Head of caudate nucleus (tissue), 42 donors: ENCODE measurements around the gene CRACR2B.

Source experiments
- DNase-seq, 42 donors: peaks; one replicate each; pipeline versions ENCODE4 v3.0.0 to v3.0.0-alpha.2; 2020 to 2021; ENCODE audit warnings: mixed read lengths in 7 of 42
- intact Hi-C: fragments of 100-400 bp; cut with DNase I; formaldehyde crosslinking; loops from one replicate; pipeline ENCODE4 v1.15.0; 2022

The CRACR2B gene

DNA sequence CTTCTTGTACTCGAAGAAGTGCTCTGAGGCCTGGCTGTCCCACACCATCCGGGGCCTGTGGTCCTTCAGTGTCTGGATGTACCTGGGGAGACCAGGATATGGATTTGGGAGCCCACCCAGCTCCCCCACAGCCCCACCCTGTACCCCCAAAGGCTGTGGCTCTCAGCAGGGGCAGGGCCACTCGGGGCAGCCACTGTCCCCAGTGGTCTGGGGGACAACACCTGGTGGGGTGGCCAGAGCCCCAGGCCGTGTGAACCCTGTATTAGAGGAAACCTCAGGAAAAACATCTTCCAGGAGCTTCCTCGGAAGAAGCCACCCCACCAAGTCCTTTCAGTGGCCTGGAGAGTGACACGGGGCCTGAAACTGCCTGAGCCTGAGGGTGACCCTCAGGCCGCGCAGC is 42.7 kb downstream of the CRACR2B start:
- intact Hi-C loops, result no loop called here
- DNase-seq, result no peak

- no peak for DNase-seq
- intact Hi-C loops, result no loop called here
These were observed 43.8 kb downstream of the CRACR2B start for GRCh38 chr11:871472-871871.

GRCh38 chr11:872799-873198 is 45.1 kb downstream of the CRACR2B start:
- intact Hi-C loops, result no loop called here
- no peak for DNase-seq

GRCh38 chr11:873706-874105 is 46.0 kb downstream of the CRACR2B start:
- no peak for DNase-seq
- intact Hi-C loops, result no loop called here

- DNase-seq, result no peak
- intact Hi-C loops, result no loop called here
These were observed 47.5 kb downstream of the CRACR2B start for GRCh38 chr11:875203-875602.

- peak in 38 of 42 donors; percentile 25 to 82 (median 55) for DNase-seq
- intact Hi-C loops, result no loop called here
These were observed 48.1 kb downstream of the CRACR2B start for GRCh38 chr11:875769-876301.

DNA sequence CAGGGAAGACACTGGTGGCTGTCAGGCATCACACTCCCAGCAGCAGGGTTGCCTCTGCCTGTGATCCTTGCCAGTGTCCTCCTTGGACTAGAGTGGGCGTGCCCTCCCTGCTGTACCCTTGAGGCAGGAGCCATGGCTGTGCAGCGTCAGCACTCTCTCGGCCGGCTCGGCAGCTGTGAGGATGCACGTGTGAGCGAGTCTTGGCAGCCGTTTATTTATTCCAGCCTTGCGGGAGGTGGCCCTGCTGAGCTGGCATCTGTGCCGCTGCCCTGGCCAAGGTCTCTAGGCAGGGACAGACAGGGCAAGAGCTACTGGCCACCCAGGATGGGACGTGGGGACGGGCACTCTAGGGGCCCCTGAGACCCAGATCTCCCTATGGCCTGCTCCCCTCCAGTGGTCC is 48.8 kb downstream of the CRACR2B start:
- peak in 27 of 42 donors; percentile 25 to 70 (median 44) for DNase-seq
- intact Hi-C loops, result no loop called here

GRCh38 chr11:877565-877964 is 49.8 kb downstream of the CRACR2B start:
- intact Hi-C loops, result no loop called here
- DNase-seq, result no peak

- no peak for DNase-seq
- intact Hi-C loops, result no loop called here
These were observed 52.7 kb downstream of the CRACR2B start for GRCh38 chr11:880447-880846.
